HepG2 (cell line): ENCODE data around the gene ACBD3. TPM values are rescaled to one million over a fixed set of nuclear protein-coding genes. Genes with fewer than 3 reads are reported as not detected.

ENCODE experiments used
- ATF7 ChIP-seq, 2 experiments: fragments of 450-650 bp in 1 of 2; sonication (generic) in 1 of 2; formaldehyde crosslinking in 1 of 2; IDR thresholded peaks; 2 replicates each; pipeline versions ENCODE4 v1.4.0 to v1.6.1; 2016 to 2020; ENCODE audit warnings: antibody characterized with exemption in 1 of 2, mild to moderate bottlenecking in 1 of 2, missing genetic modification reagents in 1 of 2
- CTCF ChIP-seq: sonication (generic); formaldehyde crosslinking; IDR thresholded peaks from 2 replicates; pipeline ENCODE4 v1.5.0; 2020; ENCODE audit warnings: mild to moderate bottlenecking, missing genetic modification reagents, moderate library complexity
- HES4 ChIP-seq: sonication (generic); formaldehyde crosslinking; IDR thresholded peaks from 2 replicates; pipeline ENCODE4 v1.9.0; 2021; ENCODE audit warnings: mild to moderate bottlenecking, missing genetic modification reagents, borderline replicate concordance
- HNRNPLL ChIP-seq: fragments of 200-400 bp; formaldehyde crosslinking; IDR thresholded peaks from 2 replicates; pipeline ENCODE4 v1.6.1; 2017; ENCODE audit warnings: mild to moderate bottlenecking, low read depth, low read length; ENCODE audit not compliant: poor library complexity, severe bottlenecking
- KLF12 ChIP-seq: sonication (generic); formaldehyde crosslinking; IDR thresholded peaks from 2 replicates; pipeline ENCODE4 v1.4.0; 2020; ENCODE audit warnings: missing genetic modification reagents, borderline replicate concordance
- MED13 ChIP-seq: sonication (generic); formaldehyde crosslinking; IDR thresholded peaks from 2 replicates; pipeline ENCODE4 v1.5.0; 2020; ENCODE audit warnings: missing genetic modification reagents
- NCOA1 ChIP-seq: sonication (generic); formaldehyde crosslinking; IDR thresholded peaks from 2 replicates; pipeline ENCODE4 v1.9.0; 2021; ENCODE audit warnings: missing genetic modification reagents
- SRY ChIP-seq: sonication (generic); formaldehyde crosslinking; IDR thresholded peaks from 2 replicates; pipeline ENCODE4 v1.8.0; 2022; ENCODE audit warnings: mild to moderate bottlenecking, missing genetic modification reagents
- ZBTB10 ChIP-seq: sonication (generic); formaldehyde crosslinking; IDR thresholded peaks from 2 replicates; pipeline ENCODE4 v1.4.0; 2020; ENCODE audit warnings: missing genetic modification reagents, borderline replicate concordance
- ZFYVE20 ChIP-seq: sonication (generic); formaldehyde crosslinking; IDR thresholded peaks from 2 replicates; pipeline ENCODE4 v1.8.0; 2023; ENCODE audit warnings: low read depth, mild to moderate bottlenecking, moderate library complexity, missing genetic modification reagents, borderline replicate concordance
- ZNF510 ChIP-seq: sonication (generic); formaldehyde crosslinking; IDR thresholded peaks from 2 replicates; pipeline ENCODE4 v1.4.0; 2020; ENCODE audit warnings: low read depth, mild to moderate bottlenecking, missing genetic modification reagents
- ZNF766 ChIP-seq: sonication (generic); formaldehyde crosslinking; IDR thresholded peaks from 2 replicates; pipeline ENCODE4 v1.5.0; 2020; ENCODE audit warnings: missing genetic modification reagents, borderline replicate concordance
- ZNF777 ChIP-seq: sonication (generic); formaldehyde crosslinking; IDR thresholded peaks from 2 replicates; pipeline ENCODE4 v1.4.0; 2020; ENCODE audit warnings: missing genetic modification reagents
- polyA plus RNA-seq, 8 experiments: library from polyadenylated mRNA; depleted of rRNA in 3 of 8; stranded (reverse) in 7 of 8; unstranded in 1 of 8; fragments of >200 nt; fragmentation: Illumina TruSeq in 4 of 8; extraction: Trizol in 4 of 8; gene quantifications; 2 replicates each; pipeline versions ENCODE4 v1.2.1 to v1.2.3, GENCODE V29; 2011 to 2016; ENCODE audit warnings: low read depth in 4 of 8, missing spikeins in 1 of 8, mixed read lengths in 1 of 8; ENCODE audit not compliant: insufficient read depth in 1 of 8
- total RNA-seq, 5 experiments: library from RNA; depleted of rRNA; stranded (reverse); fragments of >200 nt; fragmentation: Illumina TruSeq; extraction: Trizol; gene quantifications; 2 replicates each; pipeline ENCODE4 v1.2.3, GENCODE V29; 2016; ENCODE audit warnings: low read depth in 1 of 5
- TF ChIP-seq, protein P1 (sequence below): IDR thresholded peaks from 2 replicates; pipeline ENCODE4 v1.6.1; 2016; ENCODE audit warnings: missing genetic modification reagents, missing compliant biosample characterization
- TF ChIP-seq, protein P2 (sequence below): sonication (generic); formaldehyde crosslinking; IDR thresholded peaks from 2 replicates; pipeline ENCODE4 v1.4.0; 2020; ENCODE audit warnings: missing genetic modification reagents, low read depth, mild to moderate bottlenecking, borderline replicate concordance
- TF ChIP-seq, protein P3 (sequence below): sonication (generic); formaldehyde crosslinking; IDR thresholded peaks from 2 replicates; pipeline ENCODE4 v1.8.0; 2023; ENCODE audit warnings: mild to moderate bottlenecking, missing genetic modification reagents
- TF ChIP-seq, protein P4 (sequence below): sonication (generic); formaldehyde crosslinking; IDR thresholded peaks from 2 replicates; pipeline ENCODE4 v1.5.1; 2020; ENCODE audit warnings: mild to moderate bottlenecking, missing genetic modification reagents, moderate library complexity

The ACBD3 gene
- total and polyA plus RNA-seq, 2 of the 13 experiments (the other 11 are each of a cell fraction or from before 2014, with no cell fraction given): 24.3 to 39.3 TPM

DNA sequence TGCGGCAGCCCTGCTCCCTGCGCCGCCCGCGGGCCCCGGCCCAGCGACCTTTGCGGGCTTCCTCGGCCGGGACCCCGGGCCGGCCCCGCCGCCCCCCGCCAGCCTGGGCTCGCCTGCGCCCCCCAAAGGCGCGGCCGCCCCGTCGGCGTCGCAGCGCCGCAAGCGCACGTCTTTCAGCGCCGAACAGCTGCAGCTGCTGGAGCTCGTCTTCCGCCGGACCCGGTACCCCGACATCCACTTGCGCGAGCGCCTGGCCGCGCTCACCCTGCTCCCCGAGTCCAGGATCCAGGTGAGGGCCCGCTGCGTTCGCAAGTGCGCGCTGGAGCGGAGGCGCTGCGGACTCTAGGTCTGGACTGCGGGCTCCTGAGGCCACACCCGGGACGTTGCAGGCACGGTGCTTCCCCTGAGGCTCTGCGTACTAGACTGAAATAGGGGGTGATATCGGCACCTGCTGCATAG is 37.3 kb upstream of the ACBD3 start (continued):
- TF ChIP-seq ZBTB10 (CRISPR knock-in tag): peak; percentile 76; the same call in 1 of the 2 replicates
- peak; percentile 12; the same call in 1 of the 2 replicates for TF ChIP-seq MED13
- TF ChIP-seq ZNF510 (CRISPR knock-in tag): 0 out of 2 replicates have a peak, but pooled peaks have one; percentile 21
- peak; percentile 16; the same call in 1 of the 2 replicates for TF ChIP-seq KLF12 (CRISPR knock-in tag)
- TF ChIP-seq, protein P1, sequence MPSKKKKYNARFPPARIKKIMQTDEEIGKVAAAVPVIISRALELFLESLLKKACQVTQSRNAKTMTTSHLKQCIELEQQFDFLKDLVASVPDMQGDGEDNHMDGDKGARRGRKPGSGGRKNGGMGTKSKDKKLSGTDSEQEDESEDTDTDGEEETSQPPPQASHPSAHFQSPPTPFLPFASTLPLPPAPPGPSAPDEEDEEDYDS (CRISPR knock-in tag): 0 out of 2 replicates have a peak, but pooled peaks have one; percentile 10
- TF ChIP-seq ZNF766 (CRISPR knock-in tag): no peak
- 0 out of 2 replicates have a peak, but pooled peaks have one; percentile 15 for TF ChIP-seq ZFYVE20
- TF ChIP-seq, protein P2, sequence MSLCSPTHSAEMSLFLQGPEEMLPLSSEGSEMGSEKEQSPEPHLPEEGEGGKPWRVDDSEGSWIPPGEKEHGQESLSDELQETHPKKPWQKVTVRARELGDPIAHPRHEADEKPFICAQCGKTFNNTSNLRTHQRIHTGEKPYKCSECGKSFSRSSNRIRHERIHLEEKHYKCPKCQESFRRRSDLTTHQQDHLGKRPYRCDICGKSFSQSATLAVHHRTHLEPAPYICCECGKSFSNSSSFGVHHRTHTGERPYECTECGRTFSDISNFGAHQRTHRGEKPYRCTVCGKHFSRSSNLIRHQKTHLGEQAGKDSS: 0 out of 2 replicates have a peak, but pooled peaks have one; percentile 44
- TF ChIP-seq CTCF (CRISPR knock-in tag): peak; percentile 63
- peak; percentile 2; the same call in 1 of the 2 replicates for TF ChIP-seq SRY (CRISPR knock-in tag)
- TF ChIP-seq NCOA1 (CRISPR knock-in tag): no peak
- no peak for TF ChIP-seq ATF7 (IDR thresholded peaks at IDR 0.05)
- TF ChIP-seq ATF7 (CRISPR knock-in tag; IDR thresholded peaks at IDR 0.05): 0 out of 2 replicates have a peak, but pooled peaks have one; percentile 22
- TF ChIP-seq, protein P3, sequence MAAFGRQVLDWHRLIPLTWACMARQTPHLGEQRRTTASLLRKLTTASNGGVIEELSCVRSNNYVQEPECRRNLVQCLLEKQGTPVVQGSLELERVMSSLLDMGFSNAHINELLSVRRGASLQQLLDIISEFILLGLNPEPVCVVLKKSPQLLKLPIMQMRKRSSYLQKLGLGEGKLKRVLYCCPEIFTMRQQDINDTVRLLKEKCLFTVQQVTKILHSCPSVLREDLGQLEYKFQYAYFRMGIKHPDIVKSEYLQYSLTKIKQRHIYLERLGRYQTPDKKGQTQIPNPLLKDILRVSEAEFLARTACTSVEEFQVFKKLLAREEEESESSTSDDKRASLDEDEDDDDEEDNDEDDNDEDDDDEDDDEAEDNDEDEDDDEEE (CRISPR knock-in tag): 0 out of 2 replicates have a peak, but pooled peaks have one; percentile 4
- TF ChIP-seq HES4 (CRISPR knock-in tag): peak; percentile 67; the same call in 1 of the 2 replicates
- peak; percentile 96 for TF ChIP-seq ZNF777 (CRISPR knock-in tag)
- TF ChIP-seq, protein P4, sequence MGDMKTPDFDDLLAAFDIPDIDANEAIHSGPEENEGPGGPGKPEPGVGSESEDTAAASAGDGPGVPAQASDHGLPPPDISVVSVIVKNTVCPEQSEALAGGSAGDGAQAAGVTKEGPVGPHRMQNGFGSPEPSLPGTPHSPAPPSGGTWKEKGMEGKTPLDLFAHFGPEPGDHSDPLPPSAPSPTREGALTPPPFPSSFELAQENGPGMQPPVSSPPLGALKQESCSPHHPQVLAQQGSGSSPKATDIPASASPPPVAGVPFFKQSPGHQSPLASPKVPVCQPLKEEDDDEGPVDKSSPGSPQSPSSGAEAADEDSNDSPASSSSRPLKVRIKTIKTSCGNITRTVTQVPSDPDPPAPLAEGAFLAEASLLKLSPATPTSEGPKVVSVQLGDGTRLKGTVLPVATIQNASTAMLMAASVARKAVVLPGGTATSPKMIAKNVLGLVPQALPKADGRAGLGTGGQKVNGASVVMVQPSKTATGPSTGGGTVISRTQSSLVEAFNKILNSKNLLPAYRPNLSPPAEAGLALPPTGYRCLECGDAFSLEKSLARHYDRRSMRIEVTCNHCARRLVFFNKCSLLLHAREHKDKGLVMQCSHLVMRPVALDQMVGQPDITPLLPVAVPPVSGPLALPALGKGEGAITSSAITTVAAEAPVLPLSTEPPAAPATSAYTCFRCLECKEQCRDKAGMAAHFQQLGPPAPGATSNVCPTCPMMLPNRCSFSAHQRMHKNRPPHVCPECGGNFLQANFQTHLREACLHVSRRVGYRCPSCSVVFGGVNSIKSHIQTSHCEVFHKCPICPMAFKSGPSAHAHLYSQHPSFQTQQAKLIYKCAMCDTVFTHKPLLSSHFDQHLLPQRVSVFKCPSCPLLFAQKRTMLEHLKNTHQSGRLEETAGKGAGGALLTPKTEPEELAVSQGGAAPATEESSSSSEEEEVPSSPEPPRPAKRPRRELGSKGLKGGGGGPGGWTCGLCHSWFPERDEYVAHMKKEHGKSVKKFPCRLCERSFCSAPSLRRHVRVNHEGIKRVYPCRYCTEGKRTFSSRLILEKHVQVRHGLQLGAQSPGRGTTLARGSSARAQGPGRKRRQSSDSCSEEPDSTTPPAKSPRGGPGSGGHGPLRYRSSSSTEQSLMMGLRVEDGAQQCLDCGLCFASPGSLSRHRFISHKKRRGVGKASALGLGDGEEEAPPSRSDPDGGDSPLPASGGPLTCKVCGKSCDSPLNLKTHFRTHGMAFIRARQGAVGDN: peak; percentile 22; the same call in 1 of the 2 replicates
- TF ChIP-seq HNRNPLL: peak; percentile 97
